Small intestine (tissue), 16 donors: ENCODE results near the gene VPS26C. TPM values are rescaled to one million over a fixed set of nuclear protein-coding genes. Genes with fewer than 3 reads are reported as not detected.
"Not testable (repeated sequence)": the region's sequence is repeated elsewhere in the genome, so short reads cannot be mapped to it uniquely, and the experiment has no call there.

ENCODE experiments used
- DNase-seq, 2 donors: peaks; one replicate each; pipeline versions ENCODE4 v3.0.0 to v3.0.0-alpha.2; 2013
- FAIRE-seq: peaks from 2 replicates; lab custom pipeline; 2012; peaks lifted over from hg19 to GRCh38; lab: Jason Lieb, UNC
- H3K27ac ChIP-seq, 3 donors: one replicate each; pipeline ENCODE4 v1.5.1; 2013; ENCODE audit warnings: low read length in 2 of 3, mild to moderate bottlenecking in 2 of 3, control low read depth in 1 of 3, inconsistent platforms in 1 of 3, low read depth in 1 of 3, moderate library complexity in 1 of 3
- H3K27me3 ChIP-seq, 3 donors: one replicate each; pipeline ENCODE4 v1.6.1; 2013; ENCODE audit warnings: low read length in 3 of 3, inconsistent platforms in 1 of 3; ENCODE audit not compliant: control insufficient read depth in 3 of 3, insufficient read depth in 3 of 3
- H3K36me3 ChIP-seq, 3 donors: one replicate each; pipeline ENCODE4 v1.6.1; 2013; ENCODE audit warnings: low read length in 3 of 3, inconsistent platforms in 1 of 3, low read depth in 1 of 3, mild to moderate bottlenecking in 1 of 3, moderate library complexity in 1 of 3; ENCODE audit not compliant: control insufficient read depth in 3 of 3, insufficient read depth in 2 of 3
- H3K4me1 ChIP-seq, 3 donors: one replicate each; pipeline ENCODE4 v1.6.1; 2013; ENCODE audit warnings: low read length in 2 of 3, inconsistent platforms in 1 of 3, low read depth in 1 of 3, mild to moderate bottlenecking in 1 of 3, moderate library complexity in 1 of 3; ENCODE audit not compliant: control insufficient read depth in 3 of 3, insufficient read depth in 2 of 3
- H3K4me3 ChIP-seq, 3 donors: one replicate each; pipeline ENCODE4 v1.5.1; 2013; ENCODE audit warnings: low read length in 3 of 3, control low read depth in 1 of 3, inconsistent platforms in 1 of 3, low read depth in 1 of 3, mild to moderate bottlenecking in 1 of 3, moderate library complexity in 1 of 3
- H3K9me3 ChIP-seq, 2 donors: one replicate each; pipeline ENCODE4 v1.6.1; 2013; ENCODE audit warnings: low read depth in 1 of 2, low read length in 1 of 2; ENCODE audit not compliant: control insufficient read depth in 2 of 2, insufficient read depth in 1 of 2
- WGBS, 3 donors: extraction: QIAGEN DNeasy Blood & Tissue Kit; methylation state at CpG; one replicate each; pipeline ENCODE4 v1.1.7; 2013; 5-methylcytosine and 5-hydroxymethylcytosine counted together
- long read RNA-seq, 10 donors: transcript quantifications; one replicate each; lab custom pipeline, GENCODE V29; 2026
- polyA plus RNA-seq, 4 donors: library from polyadenylated mRNA; stranded (reverse) in 3 of 4; unstranded in 1 of 4; fragments of 200-250 nt in 3 of 4; fragments of 120-200 nt in 1 of 4; gene quantifications; one replicate each; pipeline versions ENCODE4 v1.2.1 to v1.2.3, GENCODE V29; 2013
- donor health status: healthy with polysubstance abuse.
- donor health status: control.
- donor health status: control.
- donor health status: Bipolar disorder and iron deficiency.
- donor health status: healthy.

Gene VPS26C
- 10 to 100 TPM; 28.2 to 54.6 (median 45.7) TPM for polyA plus RNA-seq
- long read RNA-seq, donor 1, transcript VPS26C-213 (2 exons, 959 nt), result minor isoform, 6 of 36 reads
- long read RNA-seq, donor 1, transcript VPS26C-206 (3 exons, 715 nt), result minor isoform, 8 of 36 reads
- long read RNA-seq, donor 1, transcript VPS26C-201 (8 exons, 3,256 nt), result major isoform, 9 of 36 reads
- long read RNA-seq, donor 1, partial matches to known transcripts, result 7 of 36 reads
- long read RNA-seq, donor 1, other reads (novel, unspliced or antisense), result 6 of 36 reads
- long read RNA-seq, donor 2, transcript VPS26C-201 (8 exons, 3,256 nt), result major isoform, 6 of 8 reads
- long read RNA-seq, donor 2, partial matches to known transcripts, result 0 of 8 reads
- long read RNA-seq, donor 2, other reads (novel, unspliced or antisense), result 0 of 8 reads
- long read RNA-seq, donor 3, partial matches to known transcripts, result 0 of 5 reads
- long read RNA-seq, donor 3, other reads (novel, unspliced or antisense), result 0 of 5 reads
- long read RNA-seq, donor 4, result 0 reads
- long read RNA-seq, donor 5, partial matches to known transcripts, result 0 of 2 reads
- long read RNA-seq, donor 5, other reads (novel, unspliced or antisense), result 0 of 2 reads
- long read RNA-seq, donor 6, partial matches to known transcripts, result 0 of 7 reads
- long read RNA-seq, donor 6, other reads (novel, unspliced or antisense), result 0 of 7 reads
- long read RNA-seq, donor 7, transcript VPS26C-201 (8 exons, 3,256 nt), result major isoform, 7 of 9 reads
- long read RNA-seq, donor 7, partial matches to known transcripts, result 0 of 9 reads
- long read RNA-seq, donor 7, other reads (novel, unspliced or antisense), result 0 of 9 reads
- long read RNA-seq, donor 8, partial matches to known transcripts, result 0 of 1 reads
- long read RNA-seq, donor 8, other reads (novel, unspliced or antisense), result 0 of 1 reads
- long read RNA-seq, donor 9, partial matches to known transcripts, result 0 of 3 reads
- long read RNA-seq, donor 9, other reads (novel, unspliced or antisense), result 0 of 3 reads
- long read RNA-seq, donor 10, partial matches to known transcripts, result 0 of 16 reads
- long read RNA-seq, donor 10, other reads (novel, unspliced or antisense), result 5 of 16 reads

DNA sequence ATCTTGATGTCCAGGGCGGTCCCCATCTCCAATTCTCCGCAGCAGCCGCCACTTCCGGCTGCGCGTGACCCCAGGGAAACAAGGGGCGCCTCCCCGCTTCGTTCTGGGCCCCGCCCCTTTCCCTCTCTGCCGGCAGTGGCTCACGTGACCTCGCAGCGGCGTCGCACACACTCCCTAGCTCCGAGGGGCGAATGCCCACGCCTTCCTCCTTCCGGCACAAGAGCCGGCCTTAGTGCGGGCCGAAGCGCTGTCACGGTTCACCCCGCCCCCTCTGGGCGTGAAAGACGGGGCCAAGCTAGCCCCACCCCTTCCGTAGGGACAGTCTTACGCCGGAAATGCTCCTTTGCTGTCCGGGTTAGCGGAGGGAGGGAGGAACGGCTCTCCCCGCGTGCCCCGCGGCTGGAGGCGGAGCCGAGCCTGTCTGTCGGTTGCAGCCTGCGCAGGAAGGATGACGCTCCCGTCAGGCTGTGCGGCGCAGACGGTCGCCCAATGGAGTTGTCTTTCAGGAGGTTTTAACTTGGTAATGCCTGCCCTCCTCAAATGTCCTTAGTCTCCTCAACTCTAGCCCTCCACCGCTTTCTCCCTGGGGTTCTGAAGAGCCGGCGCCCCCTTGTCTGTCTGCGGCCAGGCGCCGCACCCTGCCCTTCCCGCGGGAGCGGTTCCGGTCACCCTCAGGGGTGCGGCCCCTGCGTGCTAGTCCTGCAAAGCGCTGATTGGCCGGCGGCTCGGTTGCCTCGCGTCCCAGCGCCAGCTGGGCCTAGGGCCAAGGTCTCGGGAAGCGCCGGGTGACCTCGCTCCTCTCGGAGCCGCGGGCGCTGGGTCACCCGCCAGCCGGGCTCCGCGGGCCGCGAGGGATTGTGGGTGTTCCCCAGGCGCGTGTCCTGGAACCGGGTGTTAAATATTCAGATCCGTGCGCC, at the start of gene VPS26C:
Gene VPS26C, minus strand, starts transcription at position 66 of the 917 bp plus-strand sequence. Its CDS starts 40 bp downstream, at position 26.
- peak; percentile 5 for FAIRE-seq
- Histone ChIP-seq H3K4me1 (peaks cover 0 to 6% (median 4%) of the 10 kb centered on the region in 3 donors), H3K27me3 (no peaks in the 10 kb centered on the region), H3K9me3 (no peaks in the 10 kb centered on the region), H3K27ac (peak within 1 kb of the TSS; percentile 98 to 100 (median 98)), H3K4me3 (peak within 1 kb of the TSS; percentile 72 to 79 (median 77)), H3K36me3 (peaks cover 0 to 3% (median 0%) of the 10 kb centered on the region in 3 donors)
- DNase-seq, result peak; percentile 99 to 100
- 0 to 1% (median 1%) methylated on average over 72 to 86 of the region's 86 CpGs for WGBS, 3 donors

DNA sequence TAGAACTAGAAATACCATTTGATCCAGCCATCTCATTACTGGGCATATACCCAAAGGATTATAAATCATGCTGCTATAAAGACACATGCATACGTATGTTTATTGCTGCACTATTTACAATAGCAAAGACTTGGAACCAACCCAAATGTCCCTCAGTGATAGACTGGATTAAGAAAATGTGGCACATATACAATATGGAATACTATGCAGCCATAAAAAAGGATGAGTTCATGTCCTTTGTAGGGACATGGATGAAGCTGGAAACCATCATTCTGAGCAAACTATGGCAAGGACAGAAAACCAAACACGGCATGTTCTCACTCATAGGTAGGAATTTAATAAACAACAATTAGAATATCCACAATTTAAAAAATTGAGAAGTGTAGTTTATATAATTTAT, 48.9 kb upstream of the VPS26C start:
- WGBS, 3 donors, result 56 to 71% (median 58%) methylated on average over 2 of the region's 2 CpGs
- H3K36me3 ChIP-seq, FAIRE-seq, DNase-seq, H3K9me3 ChIP-seq, H3K27me3 ChIP-seq, H3K4me1 ChIP-seq, H3K4me3 ChIP-seq, H3K27ac ChIP-seq: not testable (repeated sequence)

DNA sequence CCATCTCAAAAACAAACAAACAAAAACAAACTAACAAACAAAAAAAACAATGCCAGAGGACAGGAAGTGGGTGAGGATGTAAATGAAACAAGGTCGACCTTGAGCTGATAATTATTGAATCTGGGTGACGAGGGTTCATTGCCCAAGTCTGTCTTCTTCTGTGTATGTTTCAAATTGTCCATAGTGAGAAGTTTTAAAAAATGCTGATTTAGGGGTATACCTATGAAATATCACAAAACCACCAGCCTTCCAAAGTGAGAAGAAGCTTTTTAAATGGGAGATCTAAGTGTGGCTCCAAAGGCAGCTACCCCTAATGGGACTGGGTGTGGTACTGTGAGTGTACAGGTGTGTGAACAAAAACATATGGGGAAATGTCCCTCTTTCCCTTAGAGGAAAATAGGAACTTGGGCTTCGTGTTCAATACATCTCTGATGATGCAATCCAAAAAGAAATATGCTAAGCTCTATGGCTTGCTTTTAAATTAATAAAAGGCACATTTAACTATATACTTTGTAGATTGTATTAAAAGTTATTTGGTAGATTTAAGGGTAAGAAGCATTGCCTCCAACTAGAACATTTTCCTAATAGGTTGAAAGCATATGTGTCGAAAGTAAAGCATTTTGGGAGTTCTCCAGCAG, 33.1 kb upstream of the VPS26C start:
- DNase-seq (no peak), FAIRE-seq (no peak)
- Histone ChIP-seq H3K4me1 (no peaks in the 10 kb centered on the region), H3K27me3 (no peaks in the 10 kb centered on the region), H3K9me3 (no peaks in the 10 kb centered on the region), H3K36me3 (no peaks in the 10 kb centered on the region), H3K27ac (no peak overlapping the region), H3K4me3 (no peak overlapping the region)
- 56 to 69% (median 57%) methylated on average over 4 of the region's 4 CpGs for WGBS, 3 donors

DNA sequence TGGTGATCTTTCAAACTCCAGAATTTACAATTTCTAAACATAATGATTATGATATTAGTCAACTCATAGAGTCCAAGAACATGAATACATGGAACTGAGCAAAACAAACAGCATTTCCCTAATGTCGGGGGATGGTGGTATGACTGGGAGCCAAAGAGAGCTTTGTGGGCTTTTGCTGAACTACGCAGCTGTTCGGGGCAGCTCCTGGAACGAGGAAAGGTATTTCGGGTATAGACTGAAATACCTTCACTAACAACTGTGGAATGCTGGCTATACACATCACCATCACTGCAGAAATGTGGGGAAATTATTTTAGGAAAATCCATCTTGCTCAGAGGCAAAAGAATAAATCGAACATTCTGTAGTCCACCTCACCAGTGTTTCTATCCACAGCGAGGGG, 30.2 kb upstream of the VPS26C start:
- DNase-seq (no peak), FAIRE-seq (no peak)
- no peak overlapping the region for H3K4me3 ChIP-seq
- 83 to 91% (median 85%) methylated on average over 7 of the region's 7 CpGs for WGBS, 3 donors
- no peaks in the 10 kb centered on the region for H3K9me3 ChIP-seq
- H3K36me3 ChIP-seq, result no peaks in the 10 kb centered on the region
- no peaks in the 10 kb centered on the region for H3K27me3 ChIP-seq
- H3K27ac ChIP-seq, result no peak overlapping the region
- H3K4me1 ChIP-seq, result no peaks in the 10 kb centered on the region

DNA sequence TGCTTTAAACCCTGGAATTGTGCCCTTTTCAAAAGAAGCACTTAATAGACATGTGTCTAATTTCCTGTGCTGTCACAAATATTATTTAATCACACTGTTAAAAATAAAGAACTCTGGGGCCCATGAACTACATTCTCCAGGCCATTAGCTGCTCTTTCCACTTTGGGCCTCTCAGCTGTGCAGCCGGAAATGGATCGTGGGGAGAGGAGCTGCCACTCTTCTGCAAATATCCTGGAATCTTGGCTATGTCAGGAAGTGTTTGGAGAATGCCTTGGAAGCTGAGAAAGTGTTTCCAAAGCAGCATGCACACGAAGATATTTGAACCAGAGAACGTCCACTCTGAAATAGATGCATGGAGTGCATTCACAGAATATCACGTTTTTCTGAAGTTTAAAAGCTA, 27.5 kb upstream of the VPS26C start:
- 55 to 61% (median 60%) methylated on average over 5 of the region's 5 CpGs for WGBS, 3 donors
- Histone ChIP-seq H3K27me3 (no peaks in the 10 kb centered on the region), H3K9me3 (no peaks in the 10 kb centered on the region), H3K27ac (no peak overlapping the region), H3K4me3 (no peak overlapping the region), H3K4me1 (no peaks in the 10 kb centered on the region), H3K36me3 (no peaks in the 10 kb centered on the region)
- no peak for DNase-seq
- no peak for FAIRE-seq

DNA sequence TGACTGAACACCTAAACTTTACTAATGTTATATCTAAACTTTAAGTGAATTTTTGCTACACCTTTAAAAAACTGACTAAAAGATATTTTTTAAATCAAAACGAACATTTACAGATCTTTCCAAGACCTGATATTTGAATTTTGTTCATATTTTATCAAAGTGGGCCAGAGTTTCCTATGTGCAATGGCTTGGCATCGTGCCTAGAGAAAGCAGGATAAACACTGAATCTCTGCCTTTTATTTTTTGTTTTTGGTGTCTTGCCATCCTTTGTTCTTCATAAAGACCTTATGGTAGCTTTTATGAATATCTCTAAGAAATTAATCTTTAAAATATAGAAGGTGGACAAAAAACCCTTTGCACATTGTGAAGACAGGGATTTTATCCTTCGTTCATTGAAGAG, 25.8 kb upstream of the VPS26C start:
- H3K9me3 ChIP-seq, result no peaks in the 10 kb centered on the region
- no peaks in the 10 kb centered on the region for H3K36me3 ChIP-seq
- H3K27me3 ChIP-seq, result no peaks in the 10 kb centered on the region
- H3K27ac ChIP-seq, result no peak overlapping the region
- FAIRE-seq (no peak), DNase-seq (no peak)
- 56 to 85% (median 70%) methylated on average over 3 of the region's 3 CpGs for WGBS, 3 donors
- H3K4me1 ChIP-seq, result no peaks in the 10 kb centered on the region
- no peak overlapping the region for H3K4me3 ChIP-seq

DNA sequence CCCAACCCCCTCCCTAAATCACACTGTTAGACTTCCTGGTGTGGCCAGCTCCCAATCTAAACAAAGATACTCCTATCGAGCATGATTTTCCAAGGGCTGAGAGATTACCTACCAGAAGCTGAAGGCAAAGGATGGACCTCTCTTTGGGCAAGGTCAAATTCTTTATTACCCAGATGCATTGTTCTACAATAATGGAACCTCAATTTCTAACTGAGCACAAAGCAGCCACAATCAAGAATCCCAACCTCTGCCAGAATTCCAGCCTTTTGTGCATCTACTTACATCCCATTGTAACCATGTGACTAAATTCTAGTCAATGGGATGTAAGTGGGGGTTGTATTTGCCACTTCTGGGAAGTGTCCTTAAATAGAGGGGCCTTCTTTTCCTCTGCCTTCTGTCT, 24.9 kb upstream of the VPS26C start:
- H3K4me3 ChIP-seq, result no peak overlapping the region
- H3K27me3 ChIP-seq, result no peaks in the 10 kb centered on the region
- no peaks in the 10 kb centered on the region for H3K9me3 ChIP-seq
- no peak for DNase-seq
- H3K36me3 ChIP-seq, result no peaks in the 10 kb centered on the region
- FAIRE-seq, result no peak
- H3K27ac ChIP-seq, result no peak overlapping the region
- no peaks in the 10 kb centered on the region for H3K4me1 ChIP-seq
- 32 to 41% (median 32%) methylated on average over 1 of the region's 1 CpG for WGBS, 3 donors
